Endothelial cell of umbilical vein (primary cell): ENCODE data around the gene ARMC7. TPM values are rescaled to one million over a fixed set of nuclear protein-coding genes. Genes with fewer than 3 reads are reported as not detected.

Source experiments
- BruUV-seq: library from RNA; stranded (reverse); fragments of 400-500 nt; replicated peaks from 2 replicates; lab custom pipeline; 2021; lab: Mats Ljungman, UMichigan
- CTCF ChIA-PET: fragments of 300-600, 350-600 bp; sonication (Branson Sonifier 250); formaldehyde crosslinking; loops from one replicate; lab custom pipeline; 2021; ENCODE audit warnings: antibody characterized with exemption, inconsistent platforms; lab: Charles Lee
- POLR2A ChIA-PET: fragments of 300-600, 350-600 bp; sonication (Branson Sonifier 250); formaldehyde crosslinking; loops from one replicate; lab custom pipeline; 2021; ENCODE audit warnings: antibody characterized with exemption, inconsistent platforms; lab: Charles Lee
- DNase-seq: peaks from one replicate; pipeline ENCODE4 v3.0.0-alpha.2; 2011; ENCODE audit warnings: low read depth, low spot score
- FAIRE-seq: peaks from 2 replicates; lab custom pipeline; 2011; peaks lifted over from hg19 to GRCh38; lab: Jason Lieb, UNC
- H2AFZ ChIP-seq: 2 replicates; pipeline ENCODE4 v1.6.0; 2012; ENCODE audit warnings: low read depth, low read length, control low read depth, inconsistent platforms
- H3K27ac ChIP-seq: 2 replicates; pipeline ENCODE4 v1.5.1; 2011; ENCODE audit warnings: low read depth, mild to moderate bottlenecking, control low read depth, low read length, moderate library complexity; ENCODE audit not compliant: insufficient read depth
- H3K27me3 ChIP-seq, 2 experiments: 2 replicates each; pipeline versions ENCODE4 v1.6.0 to v1.6.1; 2011; ENCODE audit warnings: low read length in 2 of 2, mixed read lengths in 1 of 2; ENCODE audit not compliant: control insufficient read depth in 2 of 2, insufficient read depth in 2 of 2
- H3K36me3 ChIP-seq, 2 experiments: 2 replicates in 1 of 2; 3 replicates in 1 of 2; pipeline ENCODE4 v1.5.1; 2011; ENCODE audit warnings: low read length in 2 of 2, mild to moderate bottlenecking in 1 of 2, moderate library complexity in 1 of 2; ENCODE audit not compliant: control insufficient read depth in 2 of 2, insufficient read depth in 2 of 2; ENCODE audit errors: extremely low read depth in 1 of 2
- H3K4me1 ChIP-seq: 3 replicates; pipeline ENCODE4 v1.5.1; 2011; ENCODE audit warnings: mild to moderate bottlenecking, low read length; ENCODE audit not compliant: control insufficient read depth, insufficient read depth; ENCODE audit errors: extremely low read depth
- H3K4me2 ChIP-seq: 2 replicates; pipeline ENCODE4 v1.6.1; 2011; ENCODE audit warnings: low read length, control low read depth, mixed read lengths; ENCODE audit not compliant: insufficient read depth
- H3K4me3 ChIP-seq, 3 experiments: fragments of 200-600 bp in 1 of 3; sonication (generic), shearing (Covaris generic) in 1 of 3; replicated peaks in 1 of 3; 2 replicates each; pipeline ENCODE4 v1.5.1; 2011 to 2016; ENCODE audit warnings: control low read depth in 3 of 3, low read length in 3 of 3, mild to moderate bottlenecking in 2 of 3, inconsistent platforms in 1 of 3, low read depth in 1 of 3, moderate library complexity in 1 of 3; ENCODE audit not compliant: insufficient read depth in 1 of 3
- H3K79me2 ChIP-seq: 2 replicates; pipeline ENCODE4 v1.6.0; 2012; ENCODE audit warnings: low read length, inconsistent platforms; ENCODE audit not compliant: control insufficient read depth, insufficient read depth
- H3K9ac ChIP-seq: replicated peaks from 2 replicates; pipeline ENCODE3; 2011; ENCODE audit warnings: low read length, control low read depth; ENCODE audit not compliant: insufficient read depth; ENCODE audit errors: extremely low read depth
- H3K9me1 ChIP-seq: replicated peaks from 3 replicates; pipeline ENCODE4 v1.6.0; 2011; ENCODE audit warnings: mild to moderate bottlenecking, low read length; ENCODE audit not compliant: control insufficient read depth, insufficient read depth; ENCODE audit errors: extremely low read depth
- H3K9me3 ChIP-seq: replicated peaks from 2 replicates; pipeline ENCODE4 v1.5.1; 2012; ENCODE audit warnings: low read length, inconsistent platforms; ENCODE audit not compliant: control insufficient read depth, insufficient read depth
- H4K20me1 ChIP-seq: replicated peaks from 2 replicates; pipeline ENCODE3; 2011; ENCODE audit warnings: mild to moderate bottlenecking, low read length; ENCODE audit not compliant: control insufficient read depth, insufficient read depth; ENCODE audit errors: extremely low read depth
- EZH2 ChIP-seq: IDR thresholded peaks from 2 replicates; pipeline ENCODE4 v1.6.1; 2012; ENCODE audit warnings: borderline replicate concordance, low read depth, mild to moderate bottlenecking, moderate library complexity, low read length, inconsistent platforms; ENCODE audit not compliant: severe bottlenecking
- FOS ChIP-seq: IDR thresholded peaks from 2 replicates; pipeline ENCODE4 v1.6.1; 2011; ENCODE audit warnings: mild to moderate bottlenecking, low read length, moderate library complexity, borderline replicate concordance; ENCODE audit not compliant: insufficient read depth
- GATA2 ChIP-seq: IDR thresholded peaks from 2 replicates; pipeline ENCODE4 v1.7.0; 2011; ENCODE audit warnings: low read depth, mild to moderate bottlenecking, moderate library complexity, mixed read lengths, low read length; ENCODE audit not compliant: insufficient read length, insufficient read depth
- JUN ChIP-seq: IDR thresholded peaks from 2 replicates; pipeline ENCODE4 v1.6.1; 2011; ENCODE audit warnings: borderline replicate concordance, low read depth; ENCODE audit not compliant: insufficient read length, insufficient read depth
- MYC ChIP-seq: IDR thresholded peaks from one replicate; pipeline ENCODE4 v1.6.1; 2011; ENCODE audit warnings: mild to moderate bottlenecking, low read depth, low read length
- POLR2A ChIP-seq: IDR thresholded peaks from 2 replicates; pipeline ENCODE4 v1.6.1; 2012; ENCODE audit warnings: low read depth, mild to moderate bottlenecking, control low read depth, low read length
- POLR2AphosphoS5 ChIP-seq: IDR thresholded peaks from 2 replicates; pipeline ENCODE4 v1.6.1; 2012; ENCODE audit warnings: low read depth, mild to moderate bottlenecking, control low read depth, low read length, moderate library complexity; ENCODE audit not compliant: insufficient read depth
- dilution Hi-C: fragments of 300-500 bp; cut with MboI; formaldehyde crosslinking; loops from one replicate; pipeline ENCODE4 v1.15.0; 2019; ENCODE audit warnings: low sequenced_read_pairs; ENCODE audit not compliant: extremely low pct_ligation_motif_present
- intact Hi-C: fragments of 100-400 bp; cut with micrococcal nuclease; formaldehyde crosslinking; loops from one replicate; pipeline ENCODE4 v1.10.0; 2022
- polyA plus RNA-seq, 4 experiments: library from polyadenylated mRNA; depleted of rRNA in 3 of 4; stranded (reverse) in 3 of 4; unstranded in 1 of 4; fragments of >200 nt; gene quantifications; 2 replicates each; pipeline versions ENCODE4 v1.2.1 to v1.2.3, GENCODE V29; 2011 to 2012; ENCODE audit warnings: missing spikeins in 1 of 4
- total RNA-seq: library from RNA; stranded (reverse); gene quantifications from 2 replicates; pipeline ENCODE4 v1.2.3, GENCODE V29; 2021
- TF ChIP-seq, protein P1 (sequence below): IDR thresholded peaks from 2 replicates; pipeline ENCODE4 v1.6.1; 2011; ENCODE audit not compliant: insufficient read depth, insufficient read length
- TF ChIP-seq, protein P2 (sequence below), 2 donors: IDR thresholded peaks; 1 replicate in 1 of 2; 2 replicates in 1 of 2; pipeline ENCODE4 v1.5.1; 2011; ENCODE audit warnings: low read length in 2 of 2, mild to moderate bottlenecking in 2 of 2, moderate library complexity in 2 of 2, control low read depth in 1 of 2, inconsistent platforms in 1 of 2, low read depth in 1 of 2; ENCODE audit not compliant: insufficient read depth in 1 of 2; ENCODE audit errors: extremely low read depth in 1 of 2

ARMC7 gene
- total and polyA plus RNA-seq, 2 donors (not counting 3 experiments of a cell fraction or from before 2014, with no cell fraction given): 11.8 to 15.7 TPM

GRCh38 chr17:75074532-75074931 is 35.2 kb upstream of the ARMC7 start:
- TF ChIP-seq MYC (no peak), JUN (no peak), EZH2 (no peak), GATA2 (no peak), POLR2A (no peak), FOS (no peak), POLR2AphosphoS5 (no peak)
- TF ChIP-seq, protein P1, sequence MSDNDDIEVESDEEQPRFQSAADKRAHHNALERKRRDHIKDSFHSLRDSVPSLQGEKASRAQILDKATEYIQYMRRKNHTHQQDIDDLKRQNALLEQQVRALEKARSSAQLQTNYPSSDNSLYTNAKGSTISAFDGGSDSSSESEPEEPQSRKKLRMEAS: no peak
- TF ChIP-seq, protein P2, sequence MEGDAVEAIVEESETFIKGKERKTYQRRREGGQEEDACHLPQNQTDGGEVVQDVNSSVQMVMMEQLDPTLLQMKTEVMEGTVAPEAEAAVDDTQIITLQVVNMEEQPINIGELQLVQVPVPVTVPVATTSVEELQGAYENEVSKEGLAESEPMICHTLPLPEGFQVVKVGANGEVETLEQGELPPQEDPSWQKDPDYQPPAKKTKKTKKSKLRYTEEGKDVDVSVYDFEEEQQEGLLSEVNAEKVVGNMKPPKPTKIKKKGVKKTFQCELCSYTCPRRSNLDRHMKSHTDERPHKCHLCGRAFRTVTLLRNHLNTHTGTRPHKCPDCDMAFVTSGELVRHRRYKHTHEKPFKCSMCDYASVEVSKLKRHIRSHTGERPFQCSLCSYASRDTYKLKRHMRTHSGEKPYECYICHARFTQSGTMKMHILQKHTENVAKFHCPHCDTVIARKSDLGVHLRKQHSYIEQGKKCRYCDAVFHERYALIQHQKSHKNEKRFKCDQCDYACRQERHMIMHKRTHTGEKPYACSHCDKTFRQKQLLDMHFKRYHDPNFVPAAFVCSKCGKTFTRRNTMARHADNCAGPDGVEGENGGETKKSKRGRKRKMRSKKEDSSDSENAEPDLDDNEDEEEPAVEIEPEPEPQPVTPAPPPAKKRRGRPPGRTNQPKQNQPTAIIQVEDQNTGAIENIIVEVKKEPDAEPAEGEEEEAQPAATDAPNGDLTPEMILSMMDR (IDR thresholded peaks at IDR 0.05; ENCODE audit: extremely low read depth in 1 of 2, insufficient read depth in 1 of 2, low read depth in 1 of 2, low read length in 2 of 2): no peak
- Histone ChIP-seq H3K27me3 (no peaks in the 10 kb centered on the region), H3K27ac (no peak overlapping the region), H3K4me1 (peaks cover 16% of the 10 kb centered on the region), H2AFZ (no peak overlapping the region), H3K9ac (no peak overlapping the region), H4K20me1 (no peaks in the 10 kb centered on the region), H3K4me3 (no peak overlapping the region), H3K4me2 (no peak overlapping the region), H3K36me3 (no peaks in the 10 kb centered on the region), H3K79me2 (no peaks in the 10 kb centered on the region), H3K9me1 (no peaks in the 10 kb centered on the region), H3K9me3 (no peaks in the 10 kb centered on the region)
- no peak for DNase-seq
- no TSS peak for BruUV-seq
- dilution Hi-C loops: no loop called here
- no peak for FAIRE-seq
- CTCF ChIA-PET: interaction anchor here (1.4 to 3.5 kb wide), 6 partner anchors 11 to 165 kb away, joined by 3 to 15 read pairs (median 10); no protein-coding TSS in a partner anchor
- POLR2A ChIA-PET: no interaction called here
- intact Hi-C loops: no loop called here
